ENCODE data around the gene MMEL1.
"Not testable (repeated sequence)": the region's sequence is repeated elsewhere in the genome, so short reads cannot be mapped to it uniquely, and the experiment has no call there.

Gene MMEL1

GRCh38 chr1:2628191-2628932 is 4.5 kb downstream of the MMEL1 start:
- no peak for DNase-seq (ENCODE audit: low read depth in 2 of 2)

- DNase-seq (ENCODE audit: low read depth in 2 of 2) = no peak
Measured at GRCh38 chr1:2627746-2628145, 5.1 kb downstream of the MMEL1 start.

- DNase-seq (ENCODE audit: low read depth in 2 of 2) = not testable (repeated sequence)
Measured at GRCh38 chr1:2625748-2626147, 7.1 kb downstream of the MMEL1 start.

GRCh38 chr1:2625311-2625710 is 7.5 kb downstream of the MMEL1 start:
- no peak for DNase-seq (ENCODE audit: low read depth in 2 of 2)

- DNase-seq (ENCODE audit: low read depth in 2 of 2) = no peak
Measured at GRCh38 chr1:2624735-2625300, 8.0 kb downstream of the MMEL1 start.

- no peak for DNase-seq (ENCODE audit: low read depth in 2 of 2)
Measured at GRCh38 chr1:2623571-2624337, 9.1 kb downstream of the MMEL1 start.

- no peak for DNase-seq (ENCODE audit: low read depth in 2 of 2)
Measured at GRCh38 chr1:2617971-2618470, 14.8 kb downstream of the MMEL1 start.

- DNase-seq (ENCODE audit: low read depth in 2 of 2) = no peak
Measured at GRCh38 chr1:2614145-2614544, 18.7 kb downstream of the MMEL1 start.

- no peak for DNase-seq (ENCODE audit: low read depth in 2 of 2)
Measured at GRCh38 chr1:2612591-2613365, 20.0 kb downstream of the MMEL1 start.

- no peak for DNase-seq (ENCODE audit: low read depth in 2 of 2)
Measured at GRCh38 chr1:2611621-2612437, 21.0 kb downstream of the MMEL1 start.

GRCh38 chr1:2611031-2611501 is 21.8 kb downstream of the MMEL1 start:
- peak in 1 of 2 donors; percentile 20 for DNase-seq (ENCODE audit: low read depth in 2 of 2)

- DNase-seq (ENCODE audit: low read depth in 2 of 2) = no peak
Measured at GRCh38 chr1:2610036-2610959, 22.5 kb downstream of the MMEL1 start.

GRCh38 chr1:2609319-2610035 is 23.3 kb downstream of the MMEL1 start:
- DNase-seq (ENCODE audit: low read depth in 2 of 2) = no peak

- DNase-seq (ENCODE audit: low read depth in 2 of 2) = no peak
Measured at GRCh38 chr1:2607641-2608091, 25.1 kb downstream of the MMEL1 start.

GRCh38 chr1:2606881-2607621 is 25.8 kb downstream of the MMEL1 start:
- DNase-seq (ENCODE audit: low read depth in 2 of 2) = no peak

GRCh38 chr1:2606396-2606880 is 26.4 kb downstream of the MMEL1 start:
- DNase-seq (ENCODE audit: low read depth in 2 of 2) = no peak

GRCh38 chr1:2605509-2606395 is 27.1 kb downstream of the MMEL1 start:
- DNase-seq (ENCODE audit: low read depth in 2 of 2) = no peak
